ENCODE results near the gene GPHA2. TPM values are rescaled to one million over a fixed set of nuclear protein-coding genes. Genes with fewer than 3 reads are reported as not detected.
"Not testable (repeated sequence)": the region's sequence is repeated elsewhere in the genome, so short reads cannot be mapped to it uniquely, and the experiment has no call there.

Gene GPHA2, protein sequence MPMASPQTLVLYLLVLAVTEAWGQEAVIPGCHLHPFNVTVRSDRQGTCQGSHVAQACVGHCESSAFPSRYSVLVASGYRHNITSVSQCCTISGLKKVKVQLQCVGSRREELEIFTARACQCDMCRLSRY
- polyA plus RNA-seq (2012; rRNA removed), result not detected in 2 replicates
- polyA plus RNA-seq (2012; cell fraction: cytosol; rRNA removed), result not detected in 2 replicates
- not detected in 2 replicates for polyA plus RNA-seq (2012; cell fraction: nucleus; rRNA removed)

DNA sequence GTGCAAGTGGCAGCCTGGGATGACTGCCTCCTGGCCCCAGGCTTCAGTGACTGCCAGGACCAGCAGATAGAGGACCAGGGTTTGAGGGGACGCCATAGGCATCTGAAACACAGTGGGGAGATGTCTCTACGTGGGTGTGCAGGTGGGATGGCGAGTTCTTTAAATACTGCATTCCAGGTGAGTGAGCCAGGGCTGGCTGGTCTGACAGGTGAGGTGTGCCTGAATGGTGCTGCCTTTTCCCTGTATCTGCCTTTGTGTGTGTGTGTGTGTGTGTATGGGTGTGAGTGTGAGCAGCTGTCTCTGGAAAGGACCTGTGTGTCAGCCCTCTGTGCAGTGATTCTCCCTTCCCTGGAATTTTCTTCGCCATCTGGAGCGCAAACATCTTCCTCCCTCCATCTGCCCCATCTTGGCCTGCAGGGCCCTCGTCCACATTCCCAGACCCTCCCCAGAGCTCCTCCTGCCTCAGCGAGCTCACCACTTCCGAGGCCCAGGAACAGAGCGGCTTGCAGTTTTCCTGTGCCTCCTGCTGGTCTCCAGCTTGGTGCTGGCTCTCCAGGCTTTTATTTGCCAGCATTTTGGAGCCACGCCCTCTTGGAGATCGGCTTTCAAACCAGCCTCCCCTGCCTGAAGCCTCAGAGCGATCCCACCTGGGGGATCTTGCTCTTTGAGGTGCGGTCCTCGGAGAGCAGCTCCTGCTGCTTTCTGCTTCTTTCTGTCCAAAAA lies at the start of gene GPHA2:
GPHA2 (minus strand) TSS at position 535 of the 723 bp plus-strand sequence; CDS start at position 102, 433 bp downstream.
- ChIA-PET CTCF (interaction anchor here (1.2 kb wide), 3 partner anchors 9 to 79 kb away, joined by 3 to 5 read pairs (median 4); partner anchors contain the start of gene ARL2), POLR2A (no interaction called here)
- H3K9me2 ChIP-seq, result no peaks in the 10 kb centered on the region
- H3K4me2 ChIP-seq, result no peak within 1 kb of the TSS
- H3K9me3 ChIP-seq, result no peaks in the 10 kb centered on the region
- H3K9ac ChIP-seq, result no peak within 1 kb of the TSS
- H3K4me3 ChIP-seq (ENCODE audit: low read depth in 2 of 2, low read length in 1 of 2), result no peak within 1 kb of the TSS
- H3K36me3 ChIP-seq (replicated peaks in 1 of 2; ENCODE audit: control insufficient read depth in 1 of 2, insufficient read depth in 2 of 2, low read length in 1 of 2), result peaks cover 9 to 26% of the 10 kb centered on the region in 2 experiments
- H4K20me1 ChIP-seq (ENCODE audit: insufficient read depth), result no peaks in the 10 kb centered on the region
- no peak within 1 kb of the TSS for H3K27ac ChIP-seq (ENCODE audit: low read depth in 2 of 2, low read length in 1 of 2)
- no peak for DNase-seq
- TF ChIP-seq, protein P1, sequence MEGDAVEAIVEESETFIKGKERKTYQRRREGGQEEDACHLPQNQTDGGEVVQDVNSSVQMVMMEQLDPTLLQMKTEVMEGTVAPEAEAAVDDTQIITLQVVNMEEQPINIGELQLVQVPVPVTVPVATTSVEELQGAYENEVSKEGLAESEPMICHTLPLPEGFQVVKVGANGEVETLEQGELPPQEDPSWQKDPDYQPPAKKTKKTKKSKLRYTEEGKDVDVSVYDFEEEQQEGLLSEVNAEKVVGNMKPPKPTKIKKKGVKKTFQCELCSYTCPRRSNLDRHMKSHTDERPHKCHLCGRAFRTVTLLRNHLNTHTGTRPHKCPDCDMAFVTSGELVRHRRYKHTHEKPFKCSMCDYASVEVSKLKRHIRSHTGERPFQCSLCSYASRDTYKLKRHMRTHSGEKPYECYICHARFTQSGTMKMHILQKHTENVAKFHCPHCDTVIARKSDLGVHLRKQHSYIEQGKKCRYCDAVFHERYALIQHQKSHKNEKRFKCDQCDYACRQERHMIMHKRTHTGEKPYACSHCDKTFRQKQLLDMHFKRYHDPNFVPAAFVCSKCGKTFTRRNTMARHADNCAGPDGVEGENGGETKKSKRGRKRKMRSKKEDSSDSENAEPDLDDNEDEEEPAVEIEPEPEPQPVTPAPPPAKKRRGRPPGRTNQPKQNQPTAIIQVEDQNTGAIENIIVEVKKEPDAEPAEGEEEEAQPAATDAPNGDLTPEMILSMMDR (IDR thresholded peaks at IDR 0.05), result no peak
- no peaks in the 10 kb centered on the region for H3F3A ChIP-seq (replicated peaks; ENCODE audit: insufficient read depth)
- no peaks in the 10 kb centered on the region for H3K79me2 ChIP-seq (ENCODE audit: insufficient read depth)
- WGBS (ENCODE audit: low lambda C conversion rate), result 80% methylated on average over 14 of the region's 14 CpGs
- peaks cover 0 to 6% of the 10 kb centered on the region in 2 experiments; a peak in 1 of 4 replicates for H3K4me1 ChIP-seq (ENCODE audit: control insufficient read depth in 1 of 2, insufficient read depth in 2 of 2, low read depth in 1 of 2, low read length in 1 of 2)
- no peaks in the 10 kb centered on the region for H3K27me3 ChIP-seq (ENCODE audit: insufficient read depth)
- no peak within 1 kb of the TSS for H2AFZ ChIP-seq (ENCODE audit: low read depth)

DNA sequence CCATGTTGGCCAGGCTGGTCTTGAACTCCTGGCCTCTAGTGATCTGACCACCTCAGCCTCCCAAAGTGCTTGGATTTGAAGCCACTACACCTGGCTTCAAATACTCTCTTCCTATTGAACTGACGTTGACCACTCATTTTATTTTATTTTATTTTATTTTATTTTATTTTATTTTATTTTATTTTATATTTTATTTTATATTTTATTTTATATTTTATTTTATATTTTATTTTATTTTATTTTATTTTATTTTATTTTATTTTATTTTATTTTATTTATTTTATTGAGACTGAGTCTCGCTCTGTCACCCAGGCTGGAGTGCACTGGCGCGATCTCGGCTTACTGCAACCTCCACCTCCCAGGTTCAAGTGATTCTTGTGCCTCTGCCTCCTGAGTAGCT lies 47.6 kb upstream of the GPHA2 start:
- H3K4me1 ChIP-seq (ENCODE audit: control insufficient read depth in 1 of 2, insufficient read depth in 2 of 2, low read depth in 1 of 2, low read length in 1 of 2); H3K27me3 ChIP-seq (ENCODE audit: insufficient read depth); H3K9me3 ChIP-seq; H3K4me2 ChIP-seq; H3K9me2 ChIP-seq; H3K36me3 ChIP-seq (replicated peaks in 1 of 2; ENCODE audit: control insufficient read depth in 1 of 2, insufficient read depth in 2 of 2, low read length in 1 of 2); H3F3A ChIP-seq (replicated peaks; ENCODE audit: insufficient read depth); H3K4me3 ChIP-seq (ENCODE audit: low read depth in 2 of 2, low read length in 1 of 2); H3K9ac ChIP-seq; DNase-seq; H4K20me1 ChIP-seq (ENCODE audit: insufficient read depth); H3K27ac ChIP-seq (ENCODE audit: low read depth in 2 of 2, low read length in 1 of 2); H3K79me2 ChIP-seq (ENCODE audit: insufficient read depth); H2AFZ ChIP-seq (ENCODE audit: low read depth); POLR2A ChIA-PET: not testable (repeated sequence)
- 63% methylated on average over 5 of the region's 5 CpGs for WGBS (ENCODE audit: low lambda C conversion rate)
- CTCF ChIA-PET, result interaction anchor here (0.9 to 1.0 kb wide), 2 partner anchors 30 to 134 kb away, joined by 3 read pairs; partner anchors contain the start of gene ZNHIT2

DNA sequence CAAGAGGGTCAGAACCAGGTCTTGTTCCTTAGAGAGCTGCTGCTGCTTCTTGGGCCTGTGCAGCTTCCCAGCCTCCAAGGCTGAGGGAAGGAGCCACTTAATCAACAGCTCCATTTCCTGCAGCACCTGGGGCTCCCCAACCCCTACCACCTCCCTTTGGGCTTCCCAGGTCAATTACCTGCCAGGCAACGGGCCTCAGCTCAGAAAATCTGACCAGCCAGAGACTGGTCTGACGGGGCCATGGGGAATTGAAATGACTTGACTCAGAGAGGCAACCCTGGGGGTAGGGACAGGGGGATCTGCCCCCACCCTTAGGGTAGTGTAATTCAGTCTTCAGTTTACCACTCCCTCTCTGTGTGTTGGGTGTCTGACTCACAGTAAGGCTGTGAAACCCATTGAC lies 41.0 kb upstream of the GPHA2 start:
- H3K27ac ChIP-seq (ENCODE audit: low read depth in 2 of 2, low read length in 1 of 2), result no peak overlapping the region
- H3K9ac ChIP-seq, result no peak overlapping the region
- no peaks in the 10 kb centered on the region for H3K9me3 ChIP-seq
- H3K27me3 ChIP-seq (ENCODE audit: insufficient read depth), result no peaks in the 10 kb centered on the region
- no peaks in the 10 kb centered on the region for H3K4me1 ChIP-seq (ENCODE audit: control insufficient read depth in 1 of 2, insufficient read depth in 2 of 2, low read depth in 1 of 2, low read length in 1 of 2)
- H3K4me2 ChIP-seq, result no peak overlapping the region
- H3K9me2 ChIP-seq, result no peaks in the 10 kb centered on the region
- no peak overlapping the region for H2AFZ ChIP-seq (ENCODE audit: low read depth)
- CTCF ChIA-PET, result interaction anchor here (1.0 to 1.6 kb wide), 2 partner anchors 22 to 38 kb away, joined by 3 to 4 read pairs; partner anchors contain the start of gene ARL2
- POLR2A ChIA-PET, result no interaction called here
- no peaks in the 10 kb centered on the region for H3K36me3 ChIP-seq (replicated peaks in 1 of 2; ENCODE audit: control insufficient read depth in 1 of 2, insufficient read depth in 2 of 2, low read length in 1 of 2)
- no peak overlapping the region for H3K4me3 ChIP-seq (ENCODE audit: low read depth in 2 of 2, low read length in 1 of 2)
- no peaks in the 10 kb centered on the region for H3F3A ChIP-seq (replicated peaks; ENCODE audit: insufficient read depth)
- H3K79me2 ChIP-seq (ENCODE audit: insufficient read depth), result no peaks in the 10 kb centered on the region
- no peaks in the 10 kb centered on the region for H4K20me1 ChIP-seq (ENCODE audit: insufficient read depth)
- TF ChIP-seq JUND (IDR thresholded peaks at IDR 0.05), result no peak
- TF ChIP-seq GABPA (IDR thresholded peaks at IDR 0.05; ENCODE audit: low read depth), result no peak
- no peak for TF ChIP-seq NRF1 (IDR thresholded peaks at IDR 0.05; ENCODE audit: low read depth, low read length)
- TF ChIP-seq TAF1 (IDR thresholded peaks at IDR 0.05; ENCODE audit: borderline replicate concordance, low read depth, low read length), result no peak
- DNase-seq, result no peak
- WGBS (ENCODE audit: low lambda C conversion rate), result 30% methylated on average over 2 of the region's 2 CpGs
